Small intestine (tissue), 16 donors: ENCODE data around the gene CREM. TPM values are rescaled to one million over a fixed set of nuclear protein-coding genes. Genes with fewer than 3 reads are reported as not detected.
"Not testable (repeated sequence)": the region's sequence is repeated elsewhere in the genome, so short reads cannot be mapped to it uniquely, and the experiment has no call there.

Experiments
- DNase-seq, 2 donors: peaks; one replicate each; pipeline versions ENCODE4 v3.0.0 to v3.0.0-alpha.2; 2013
- FAIRE-seq: peaks from 2 replicates; lab custom pipeline; 2012; peaks lifted over from hg19 to GRCh38; lab: Jason Lieb, UNC
- H3K27ac ChIP-seq, 3 donors: one replicate each; pipeline ENCODE4 v1.5.1; 2013; ENCODE audit warnings: low read length in 2 of 3, mild to moderate bottlenecking in 2 of 3, control low read depth in 1 of 3, inconsistent platforms in 1 of 3, low read depth in 1 of 3, moderate library complexity in 1 of 3
- H3K27me3 ChIP-seq, 3 donors: one replicate each; pipeline ENCODE4 v1.6.1; 2013; ENCODE audit warnings: low read length in 3 of 3, inconsistent platforms in 1 of 3; ENCODE audit not compliant: control insufficient read depth in 3 of 3, insufficient read depth in 3 of 3
- H3K36me3 ChIP-seq, 3 donors: one replicate each; pipeline ENCODE4 v1.6.1; 2013; ENCODE audit warnings: low read length in 3 of 3, inconsistent platforms in 1 of 3, low read depth in 1 of 3, mild to moderate bottlenecking in 1 of 3, moderate library complexity in 1 of 3; ENCODE audit not compliant: control insufficient read depth in 3 of 3, insufficient read depth in 2 of 3
- H3K4me1 ChIP-seq, 3 donors: one replicate each; pipeline ENCODE4 v1.6.1; 2013; ENCODE audit warnings: low read length in 2 of 3, inconsistent platforms in 1 of 3, low read depth in 1 of 3, mild to moderate bottlenecking in 1 of 3, moderate library complexity in 1 of 3; ENCODE audit not compliant: control insufficient read depth in 3 of 3, insufficient read depth in 2 of 3
- H3K4me3 ChIP-seq, 3 donors: one replicate each; pipeline ENCODE4 v1.5.1; 2013; ENCODE audit warnings: low read length in 3 of 3, control low read depth in 1 of 3, inconsistent platforms in 1 of 3, low read depth in 1 of 3, mild to moderate bottlenecking in 1 of 3, moderate library complexity in 1 of 3
- H3K9me3 ChIP-seq, 2 donors: one replicate each; pipeline ENCODE4 v1.6.1; 2013; ENCODE audit warnings: low read depth in 1 of 2, low read length in 1 of 2; ENCODE audit not compliant: control insufficient read depth in 2 of 2, insufficient read depth in 1 of 2
- WGBS, 3 donors: extraction: QIAGEN DNeasy Blood & Tissue Kit; methylation state at CpG; one replicate each; pipeline ENCODE4 v1.1.7; 2013; 5-methylcytosine and 5-hydroxymethylcytosine counted together
- long read RNA-seq, 10 donors: transcript quantifications; one replicate each; lab custom pipeline, GENCODE V29; 2026
- polyA plus RNA-seq, 4 donors: library from polyadenylated mRNA; stranded (reverse) in 3 of 4; unstranded in 1 of 4; fragments of 200-250 nt in 3 of 4; fragments of 120-200 nt in 1 of 4; gene quantifications; one replicate each; pipeline versions ENCODE4 v1.2.1 to v1.2.3, GENCODE V29; 2013
- donor health status: healthy with polysubstance abuse.
- donor health status: control.
- donor health status: control.
- donor health status: Bipolar disorder and iron deficiency.
- donor health status: healthy.

The CREM gene
- 10 to 100 TPM; 13.2 to 27.6 (median 22.7) TPM for polyA plus RNA-seq
- long read RNA-seq, donor 1, transcript CREM-211 (4 exons, 1,207 nt): major isoform, 7 of 12 reads
- long read RNA-seq, donor 1, partial matches to known transcripts: 0 of 12 reads
- long read RNA-seq, donor 1, other reads (novel, unspliced or antisense): 0 of 12 reads
- long read RNA-seq, donor 2, partial matches to known transcripts: 0 of 4 reads
- long read RNA-seq, donor 2, other reads (novel, unspliced or antisense): 0 of 4 reads
- long read RNA-seq, donor 3, partial matches to known transcripts: 0 of 5 reads
- long read RNA-seq, donor 3, other reads (novel, unspliced or antisense): 0 of 5 reads
- long read RNA-seq, donor 4: 0 reads
- long read RNA-seq, donor 5, partial matches to known transcripts: 0 of 1 reads
- long read RNA-seq, donor 5, other reads (novel, unspliced or antisense): 0 of 1 reads
- long read RNA-seq, donor 6, partial matches to known transcripts: 0 of 5 reads
- long read RNA-seq, donor 6, other reads (novel, unspliced or antisense): 0 of 5 reads
- long read RNA-seq, donor 7: 0 reads
- long read RNA-seq, donor 8, partial matches to known transcripts: 0 of 3 reads
- long read RNA-seq, donor 8, other reads (novel, unspliced or antisense): 0 of 3 reads
- long read RNA-seq, donor 9, partial matches to known transcripts: 0 of 2 reads
- long read RNA-seq, donor 9, other reads (novel, unspliced or antisense): 0 of 2 reads
- long read RNA-seq, donor 10, transcript CREM-211 (4 exons, 1,207 nt): major isoform, 7 of 11 reads
- long read RNA-seq, donor 10, partial matches to known transcripts: 0 of 11 reads
- long read RNA-seq, donor 10, other reads (novel, unspliced or antisense): 0 of 11 reads

- no peak for FAIRE-seq
- Histone ChIP-seq H3K27ac (peak within 1 kb of the TSS; percentile 97 to 100 (median 99)), H3K27me3 (no peaks in the 10 kb centered on the region), H3K4me1 (peaks cover 0 to 4% (median 2%) of the 10 kb centered on the region in 3 donors), H3K9me3 (no peaks in the 10 kb centered on the region), H3K36me3 (no peaks in the 10 kb centered on the region), H3K4me3 (peak within 1 kb of the TSS; percentile 73 to 90 (median 78))
- DNase-seq: peak; percentile 98 to 99
- WGBS, 3 donors: 1% methylated on average over 73 to 80 of the region's 80 CpGs
These were observed at the start of gene CREM for GRCh38 chr10:35126530-35127288. Gene CREM, plus strand, starts transcription at chr10:35126846. Its CDS starts 10,990 bp downstream, at chr10:35137836.

DNA sequence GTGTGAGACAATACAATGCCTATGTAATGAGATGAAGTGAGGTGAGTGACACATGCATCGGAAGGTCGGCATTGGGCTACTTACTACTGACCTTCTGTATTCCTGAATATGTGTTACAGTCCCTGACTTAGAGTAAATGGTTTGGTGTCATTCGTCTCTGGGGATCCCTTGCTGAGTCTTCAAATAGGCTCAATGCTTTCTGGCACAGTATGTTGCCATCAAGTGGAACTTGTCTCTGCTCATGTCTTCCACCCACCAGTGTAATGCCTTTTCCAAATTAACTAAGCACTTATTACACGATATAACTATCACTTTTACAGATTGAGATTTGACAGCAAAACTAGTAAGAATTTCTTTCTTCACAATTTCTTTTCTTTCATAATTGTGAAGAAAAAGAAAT is 47.4 kb upstream of the CREM start:
- Histone ChIP-seq H3K36me3 (peaks cover 0 to 23% (median 0%) of the 10 kb centered on the region in 3 donors), H3K27ac (no peak overlapping the region), H3K27me3 (no peaks in the 10 kb centered on the region), H3K4me1 (no peaks in the 10 kb centered on the region), H3K4me3 (no peak overlapping the region), H3K9me3 (peaks cover 0 to 22% of the 10 kb centered on the region in 2 donors)
- no peak for DNase-seq
- FAIRE-seq: no peak
- WGBS, 3 donors: 95 to 97% (median 96%) methylated on average over 4 of the region's 4 CpGs

GRCh38 chr10:35079763-35080162 is 46.9 kb upstream of the CREM start:
- DNase-seq (no peak), FAIRE-seq (no peak)
- peaks cover 0 to 22% of the 10 kb centered on the region in 2 donors for H3K9me3 ChIP-seq
- H3K4me1 ChIP-seq: no peaks in the 10 kb centered on the region
- peaks cover 0 to 23% (median 0%) of the 10 kb centered on the region in 3 donors for H3K36me3 ChIP-seq
- no peaks in the 10 kb centered on the region for H3K27me3 ChIP-seq
- H3K4me3 ChIP-seq: no peak overlapping the region
- H3K27ac ChIP-seq: no peak overlapping the region
- 84 to 91% (median 88%) methylated on average over 3 of the region's 3 CpGs for WGBS, 3 donors

- not testable (repeated sequence) for H3K4me3 ChIP-seq, H3K4me1 ChIP-seq, H3K27ac ChIP-seq, DNase-seq, H3K27me3 ChIP-seq, FAIRE-seq
- peaks cover 0 to 22% of the 10 kb centered on the region in 2 donors for H3K9me3 ChIP-seq
- H3K36me3 ChIP-seq: peaks cover 0 to 23% (median 0%) of the 10 kb centered on the region in 3 donors
- WGBS, 3 donors: 95 to 100% (median 100%) methylated on average over 1 of the region's 1 CpG
These were observed 46.4 kb upstream of the CREM start for GRCh38 chr10:35080261-35080660.

DNA sequence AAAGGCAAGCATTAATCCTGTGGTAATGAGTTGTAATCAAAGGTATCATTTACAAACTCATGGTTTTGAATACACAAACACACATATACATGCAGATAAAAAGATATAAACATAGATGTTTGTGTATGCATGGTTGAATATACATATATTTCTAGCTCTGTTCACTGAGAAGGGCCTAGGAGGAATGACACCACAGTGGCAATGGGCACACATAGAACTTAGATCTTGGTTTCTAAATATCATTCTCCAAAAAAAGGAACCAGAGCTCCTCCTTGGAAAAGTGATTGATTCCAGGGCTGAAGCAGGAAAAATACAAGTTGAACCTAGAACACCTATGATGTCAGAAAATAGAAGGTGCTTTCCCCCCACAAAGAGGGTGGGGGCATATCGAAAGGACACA is 43.4 kb upstream of the CREM start:
- H3K4me1 ChIP-seq: no peaks in the 10 kb centered on the region
- peaks cover 0 to 22% of the 10 kb centered on the region in 2 donors for H3K9me3 ChIP-seq
- H3K36me3 ChIP-seq: peaks cover 0 to 17% (median 0%) of the 10 kb centered on the region in 3 donors
- no peak overlapping the region for H3K27ac ChIP-seq
- DNase-seq (no peak), FAIRE-seq (no peak)
- H3K4me3 ChIP-seq: no peak overlapping the region
- no peaks in the 10 kb centered on the region for H3K27me3 ChIP-seq
- WGBS, 3 donors: 78 to 91% (median 88%) methylated on average over 1 of the region's 1 CpG

DNA sequence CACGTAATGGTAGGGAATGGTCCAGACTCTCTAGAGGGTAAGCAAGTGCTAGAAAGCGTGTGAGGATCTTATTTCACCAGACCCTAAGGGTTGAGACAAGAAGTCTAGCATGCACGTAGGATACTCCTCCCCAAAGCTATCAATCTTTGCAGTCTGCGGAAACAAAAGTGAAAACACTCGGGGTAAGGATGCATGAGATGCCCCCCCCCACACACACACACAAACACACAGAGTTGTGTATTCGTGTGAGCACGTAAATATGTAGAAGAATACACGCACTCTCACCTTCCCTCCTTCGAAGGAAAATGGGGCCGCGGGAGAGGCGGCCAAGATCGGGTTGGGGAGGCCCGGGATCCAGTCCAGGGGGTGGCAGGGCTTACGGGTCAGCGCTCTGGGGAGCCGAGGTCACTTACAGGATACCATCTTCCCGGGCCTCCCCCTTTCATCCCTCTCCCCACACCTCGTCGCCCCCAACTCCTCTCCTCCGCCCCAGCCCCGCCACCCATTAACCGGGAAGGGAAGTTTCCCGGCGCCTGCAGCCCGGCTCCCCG is 37.0 kb upstream of the CREM start:
- Histone ChIP-seq H3K27ac (peak overlapping the region; percentile 81 to 94 (median 89)), H3K4me1 (peaks cover 0 to 5% (median 4%) of the 10 kb centered on the region in 3 donors), H3K4me3 (peak overlapping the region; percentile 87 to 99 (median 95)), H3K36me3 (peaks cover 0 to 2% (median 0%) of the 10 kb centered on the region in 3 donors), H3K27me3 (no peaks in the 10 kb centered on the region), H3K9me3 (peaks cover 0 to 6% of the 10 kb centered on the region in 2 donors)
- no peak for FAIRE-seq
- WGBS, 3 donors: 0 to 1% (median 1%) methylated on average over 24 to 27 of the region's 27 CpGs
- peak; percentile 51 to 57 for DNase-seq

DNA sequence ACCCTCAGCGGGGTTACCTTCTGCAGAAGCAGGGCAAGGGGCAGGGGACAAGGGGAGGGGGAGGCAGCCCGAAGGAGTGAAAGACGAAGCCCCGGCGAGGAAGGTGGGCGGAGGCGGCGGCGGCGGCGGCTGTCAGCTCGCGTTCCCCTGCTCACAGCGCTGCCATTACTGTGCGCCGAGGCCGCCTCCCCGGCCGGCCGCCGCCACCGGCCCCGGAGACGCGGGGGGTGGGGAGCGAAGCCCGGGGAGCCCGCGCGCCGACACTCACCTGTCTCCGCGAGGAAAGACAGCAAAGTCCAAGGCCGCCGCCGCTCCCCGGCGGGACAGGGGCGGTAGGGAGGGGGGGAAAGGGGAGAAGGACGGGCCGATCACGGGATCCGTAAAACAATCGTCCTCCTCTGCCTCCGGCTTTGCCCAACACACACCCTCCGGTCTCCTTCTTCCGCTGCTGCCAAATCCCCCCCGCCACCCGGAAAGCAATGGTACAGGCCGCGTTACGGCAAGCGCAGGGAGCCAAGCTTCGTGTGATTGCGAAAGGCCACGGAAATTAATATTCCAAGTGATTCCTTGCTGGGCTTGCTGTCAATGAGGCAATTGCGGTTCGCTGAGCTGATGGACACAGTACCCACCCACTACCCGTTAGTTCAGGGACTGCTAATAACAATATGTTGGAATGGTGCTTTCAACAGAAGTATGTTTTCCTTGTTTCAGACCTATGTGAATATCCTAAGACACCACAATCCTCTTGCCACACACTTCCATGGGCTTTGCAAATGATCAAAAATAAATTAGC is 36.3 kb upstream of the CREM start, which contains the start of gene CUL2:
Gene CUL2, minus strand, starts transcription at position 180 of the 793 bp plus-strand sequence. CDS start 19,024 bp downstream, outside the sequence.
- no peaks in the 10 kb centered on the region for H3K27me3 ChIP-seq
- H3K4me1 ChIP-seq: peaks cover 0 to 5% (median 4%) of the 10 kb centered on the region in 3 donors
- peak within 1 kb of the TSS; percentile 87 to 99 (median 95) for H3K4me3 ChIP-seq
- H3K27ac ChIP-seq: peak within 1 kb of the TSS; percentile 81 to 94 (median 89)
- peaks cover 0 to 6% of the 10 kb centered on the region in 2 donors for H3K9me3 ChIP-seq
- 0 to 1% (median 0%) methylated on average over 26 to 59 of the region's 59 CpGs for WGBS, 3 donors
- FAIRE-seq: no peak
- DNase-seq: peak; percentile 92 to 98
- peaks cover 0 to 2% (median 0%) of the 10 kb centered on the region in 3 donors for H3K36me3 ChIP-seq
